HepG2 (cell line): ENCODE measurements around the gene DDIT4. TPM values are rescaled to one million over a fixed set of nuclear protein-coding genes. Genes with fewer than 3 reads are reported as not detected.

Source experiments
- ARNT2 ChIP-seq: sonication (generic); formaldehyde crosslinking; IDR thresholded peaks from 2 replicates; pipeline ENCODE4 v1.8.0; 2022; ENCODE audit warnings: mild to moderate bottlenecking, low read depth, missing genetic modification reagents, moderate library complexity
- BORCS8-MEF2B ChIP-seq: sonication (generic); formaldehyde crosslinking; IDR thresholded peaks from 2 replicates; pipeline ENCODE4 v1.8.0; 2022; ENCODE audit warnings: mild to moderate bottlenecking, missing genetic modification reagents
- CBX5 ChIP-seq: sonication (generic); formaldehyde crosslinking; IDR thresholded peaks from 2 replicates; pipeline ENCODE4 v1.4.0; 2020; ENCODE audit warnings: missing genetic modification reagents, borderline replicate concordance
- CCDC6 ChIP-seq: sonication (generic); formaldehyde crosslinking; IDR thresholded peaks from 2 replicates; pipeline ENCODE4 v1.8.1; 2022; ENCODE audit warnings: mild to moderate bottlenecking, missing genetic modification reagents, moderate library complexity
- FOXK1 ChIP-seq: sonication (generic); formaldehyde crosslinking; IDR thresholded peaks from 2 replicates; pipeline ENCODE4 v1.4.0; 2020; ENCODE audit warnings: low read depth, missing genetic modification reagents, borderline replicate concordance
- GABPB1 ChIP-seq: IDR thresholded peaks from 2 replicates; pipeline ENCODE4 v1.6.1; 2016; ENCODE audit warnings: mild to moderate bottlenecking, missing genetic modification reagents, moderate library complexity, missing compliant biosample characterization
- SALL1 ChIP-seq: sonication (generic); formaldehyde crosslinking; IDR thresholded peaks from 2 replicates; pipeline ENCODE4 v1.8.0; 2022; ENCODE audit warnings: mild to moderate bottlenecking, missing genetic modification reagents
- SMAD3 ChIP-seq: sonication (generic); formaldehyde crosslinking; IDR thresholded peaks from 2 replicates; pipeline ENCODE4 v1.4.0; 2020; ENCODE audit warnings: missing genetic modification reagents
- SRSF4 ChIP-seq: fragments of 200-400 bp; formaldehyde crosslinking; IDR thresholded peaks from one replicate; pipeline ENCODE4 v1.6.1; 2018; ENCODE audit warnings: mild to moderate bottlenecking, low read depth, low read length, moderate library complexity; ENCODE audit not compliant: poor library complexity, severe bottlenecking
- TAF1 ChIP-seq: sonication (generic); formaldehyde crosslinking; IDR thresholded peaks from 2 replicates; pipeline ENCODE4 v1.4.0; 2020; ENCODE audit warnings: missing genetic modification reagents
- TBX2 ChIP-seq: sonication (generic); formaldehyde crosslinking; IDR thresholded peaks from 2 replicates; pipeline ENCODE4 v1.5.0; 2020; ENCODE audit warnings: missing genetic modification reagents, mild to moderate bottlenecking, borderline replicate concordance
- TBX3 ChIP-seq: fragments of 450-650 bp; IDR thresholded peaks from 2 replicates; pipeline ENCODE4 v1.6.1; 2017; ENCODE audit warnings: antibody characterized with exemption, mild to moderate bottlenecking, inconsistent platforms, borderline replicate concordance
- TCF12 ChIP-seq, 2 experiments: fragments of 450-650 bp in 1 of 2; sonication (generic) in 1 of 2; formaldehyde crosslinking in 1 of 2; IDR thresholded peaks; 2 replicates each; pipeline versions ENCODE4 v1.6.1 to v1.8.0; 2017 to 2022; ENCODE audit warnings: antibody characterized with exemption in 1 of 2, mild to moderate bottlenecking in 1 of 2, missing genetic modification reagents in 1 of 2, moderate library complexity in 1 of 2
- ZBTB38 ChIP-seq: sonication (generic); formaldehyde crosslinking; IDR thresholded peaks from 2 replicates; pipeline ENCODE4 v1.5.1; 2020; ENCODE audit warnings: mild to moderate bottlenecking, missing genetic modification reagents
- ZBTB7B ChIP-seq: sonication (generic); formaldehyde crosslinking; IDR thresholded peaks from 2 replicates; pipeline ENCODE4 v1.4.0; 2020; ENCODE audit warnings: missing genetic modification reagents
- ZFP90 ChIP-seq: sonication (generic); formaldehyde crosslinking; IDR thresholded peaks from 2 replicates; pipeline ENCODE4 v1.8.0; 2022; ENCODE audit warnings: missing genetic modification reagents, mild to moderate bottlenecking, inconsistent platforms, borderline replicate concordance
- ZMYM4 ChIP-seq: sonication (generic); formaldehyde crosslinking; IDR thresholded peaks from 2 replicates; pipeline ENCODE4 v1.8.1; 2023; ENCODE audit warnings: mild to moderate bottlenecking, missing genetic modification reagents
- ZNF138 ChIP-seq: sonication (generic); formaldehyde crosslinking; IDR thresholded peaks from 2 replicates; pipeline ENCODE4 v1.5.0; 2020; ENCODE audit warnings: mild to moderate bottlenecking, low read depth, missing genetic modification reagents
- ZNF234 ChIP-seq: sonication (generic); formaldehyde crosslinking; conservative IDR thresholded peaks from 2 replicates; pipeline ENCODE4 v1.5.1; 2020; ENCODE audit warnings: mild to moderate bottlenecking, missing genetic modification reagents
- ZNF253 ChIP-seq: sonication (generic); formaldehyde crosslinking; IDR thresholded peaks from 2 replicates; pipeline ENCODE4 v1.8.0; 2022; ENCODE audit warnings: mild to moderate bottlenecking, missing genetic modification reagents, borderline replicate concordance
- ZNF484 ChIP-seq: sonication (generic); formaldehyde crosslinking; IDR thresholded peaks from 2 replicates; pipeline ENCODE4 v1.5.1; 2020; ENCODE audit warnings: mild to moderate bottlenecking, low read depth, missing genetic modification reagents, borderline replicate concordance
- ZNF577 ChIP-seq: sonication (generic); formaldehyde crosslinking; IDR thresholded peaks from 2 replicates; pipeline ENCODE4 v1.4.0; 2020; ENCODE audit warnings: mild to moderate bottlenecking, low read depth, missing genetic modification reagents, borderline replicate concordance
- ZNF713 ChIP-seq: sonication (generic); formaldehyde crosslinking; IDR thresholded peaks from 2 replicates; pipeline ENCODE4 v1.4.0; 2020; ENCODE audit warnings: mild to moderate bottlenecking, missing genetic modification reagents
- polyA plus RNA-seq, 8 experiments: library from polyadenylated mRNA; depleted of rRNA in 3 of 8; stranded (reverse) in 7 of 8; unstranded in 1 of 8; fragments of >200 nt; fragmentation: Illumina TruSeq in 4 of 8; extraction: Trizol in 4 of 8; gene quantifications; 2 replicates each; pipeline versions ENCODE4 v1.2.1 to v1.2.3, GENCODE V29; 2011 to 2016; ENCODE audit warnings: low read depth in 4 of 8, missing spikeins in 1 of 8, mixed read lengths in 1 of 8; ENCODE audit not compliant: insufficient read depth in 1 of 8
- total RNA-seq, 5 experiments: library from RNA; depleted of rRNA; stranded (reverse); fragments of >200 nt; fragmentation: Illumina TruSeq; extraction: Trizol; gene quantifications; 2 replicates each; pipeline ENCODE4 v1.2.3, GENCODE V29; 2016; ENCODE audit warnings: low read depth in 1 of 5
- TF ChIP-seq, protein P1 (sequence below): IDR thresholded peaks from 2 replicates; pipeline ENCODE4 v1.6.1; 2016
- TF ChIP-seq, protein P2 (sequence below): sonication (generic); formaldehyde crosslinking; IDR thresholded peaks from 2 replicates; pipeline ENCODE4 v1.4.0; 2020; ENCODE audit warnings: missing genetic modification reagents

DDIT4 gene
- total and polyA plus RNA-seq, 2 of the 13 experiments (the other 11 are each of a cell fraction or from before 2014, with no cell fraction given), result 35.6 to 40.7 TPM

DNA sequence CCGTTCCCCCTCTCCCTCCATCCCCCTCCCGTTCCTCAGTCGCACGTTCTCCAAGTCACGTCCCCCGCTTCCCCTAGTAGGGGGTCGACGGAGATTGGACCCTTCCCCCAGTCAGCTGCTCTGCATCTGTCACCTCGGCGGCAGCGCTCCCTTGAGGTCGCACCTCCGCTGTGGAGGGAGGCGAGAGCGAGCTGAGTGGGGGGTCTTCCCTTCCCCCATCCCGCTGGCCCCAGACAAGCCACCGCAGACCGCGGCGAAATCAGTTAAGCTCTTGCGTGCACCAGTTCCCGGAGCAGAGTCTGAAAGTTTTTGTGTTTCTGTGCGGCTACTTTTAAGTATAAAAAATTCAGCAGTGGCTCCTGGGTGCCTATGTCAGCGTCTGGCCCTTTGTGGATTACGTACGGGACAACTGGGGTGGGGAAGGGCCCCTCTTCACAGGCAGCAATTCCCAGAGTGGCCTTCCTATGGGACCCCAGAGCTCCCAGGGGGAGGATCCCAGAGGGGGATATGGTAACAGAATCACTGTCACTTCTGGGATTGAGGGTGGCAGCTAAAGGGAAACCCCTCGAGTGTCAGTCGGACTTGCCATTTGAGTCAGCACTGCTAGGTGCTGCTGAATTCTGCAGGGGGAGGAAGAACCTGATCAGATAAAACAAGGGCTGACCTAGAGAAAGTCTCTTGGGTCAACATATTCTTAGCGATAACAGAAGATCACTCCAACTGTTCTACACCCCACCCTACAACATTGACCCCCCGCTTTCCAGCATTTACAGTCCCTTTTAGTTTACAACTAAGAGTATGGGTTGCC, 12.5 kb upstream of the DDIT4 start (continued):
- TF ChIP-seq ZMYM4 (peak; percentile 53; the same call in 1 of the 2 replicates), BORCS8-MEF2B (0 out of 2 replicates have a peak, but pooled peaks have one; percentile 16), ARNT2 (CRISPR knock-in tag) (peak; percentile 94), ZNF577 (CRISPR knock-in tag) (no peak), ZFP90 (CRISPR knock-in tag) (peak; percentile 47; the same call in 1 of the 2 replicates), TBX2 (CRISPR knock-in tag) (peak; percentile 82), TAF1 (CRISPR knock-in tag) (peak; percentile 53; the same call in 1 of the 2 replicates), ZNF253 (0 out of 2 replicates have a peak, but pooled peaks have one; percentile 68), CCDC6 (peak; percentile 38; the same call in 1 of the 2 replicates), SMAD3 (CRISPR knock-in tag) (no peak), CBX5 (CRISPR knock-in tag) (peak; percentile 49; the same call in 1 of the 2 replicates), TCF12 (IDR thresholded peaks at IDR 0.05) (no peak), TCF12 (CRISPR knock-in tag; IDR thresholded peaks at IDR 0.05) (peak; percentile 24; the same call in 1 of the 2 replicates), ZNF234 (CRISPR knock-in tag) (no peak), ZBTB7B (CRISPR knock-in tag) (peak; percentile 87), SRSF4 (no peak), GABPB1 (CRISPR knock-in tag) (no peak), FOXK1 (peak; percentile 26; the same call in 1 of the 2 replicates), ZNF484 (no peak), ZNF138 (no peak), ZBTB38 (CRISPR knock-in tag) (peak; percentile 56), ZNF713 (CRISPR knock-in tag) (0 out of 2 replicates have a peak, but pooled peaks have one; percentile 27), SALL1 (CRISPR knock-in tag) (peak; percentile 62), TBX3 (no peak)
- TF ChIP-seq, protein P1, sequence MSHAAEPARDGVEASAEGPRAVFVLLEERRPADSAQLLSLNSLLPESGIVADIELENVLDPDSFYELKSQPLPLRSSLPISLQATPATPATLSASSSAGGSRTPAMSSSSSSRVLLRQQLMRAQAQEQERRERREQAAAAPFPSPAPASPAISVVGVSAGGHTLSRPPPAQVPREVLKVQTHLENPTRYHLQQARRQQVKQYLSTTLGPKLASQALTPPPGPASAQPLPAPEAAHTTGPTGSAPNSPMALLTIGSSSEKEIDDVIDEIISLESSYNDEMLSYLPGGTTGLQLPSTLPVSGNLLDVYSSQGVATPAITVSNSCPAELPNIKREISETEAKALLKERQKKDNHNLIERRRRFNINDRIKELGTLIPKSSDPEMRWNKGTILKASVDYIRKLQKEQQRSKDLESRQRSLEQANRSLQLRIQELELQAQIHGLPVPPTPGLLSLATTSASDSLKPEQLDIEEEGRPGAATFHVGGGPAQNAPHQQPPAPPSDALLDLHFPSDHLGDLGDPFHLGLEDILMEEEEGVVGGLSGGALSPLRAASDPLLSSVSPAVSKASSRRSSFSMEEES (CRISPR knock-in tag), result peak; percentile 88
- TF ChIP-seq, protein P2, sequence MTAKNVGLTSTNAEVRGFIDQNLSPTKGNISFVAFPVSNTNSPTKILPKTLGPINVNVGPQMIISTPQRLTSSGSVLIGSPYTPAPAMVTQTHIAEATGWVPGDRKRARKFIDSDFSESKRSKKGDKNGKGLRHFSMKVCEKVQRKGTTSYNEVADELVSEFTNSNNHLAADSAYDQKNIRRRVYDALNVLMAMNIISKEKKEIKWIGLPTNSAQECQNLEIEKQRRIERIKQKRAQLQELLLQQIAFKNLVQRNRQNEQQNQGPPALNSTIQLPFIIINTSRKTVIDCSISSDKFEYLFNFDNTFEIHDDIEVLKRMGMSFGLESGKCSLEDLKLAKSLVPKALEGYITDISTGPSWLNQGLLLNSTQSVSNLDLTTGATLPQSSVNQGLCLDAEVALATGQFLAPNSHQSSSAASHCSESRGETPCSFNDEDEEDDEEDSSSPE (CRISPR knock-in tag), result peak; percentile 56; the same call in 1 of the 2 replicates
